ENCODE measurements around the gene MYOG. TPM values are rescaled to one million over a fixed set of nuclear protein-coding genes. Genes with fewer than 3 reads are reported as not detected.

MYOG gene
- polyA plus RNA-seq (2011; rRNA removed), result not detected in 2 replicates
- not detected in 2 replicates for polyA minus RNA-seq (2011; rRNA and poly(A)+ RNA removed)

GRCh38 chr1:203085528-203086406 is at the start of gene MYOG:
TSS of gene MYOG (minus strand) at chr1:203086012. CDS start at chr1:203085961, 51 bp downstream.
- peaks cover 55% of the 10 kb centered on the region for H3K27me3 ChIP-seq (ENCODE audit: control insufficient read depth, insufficient read depth, low read length)
- no peaks in the 10 kb centered on the region for H3K9me3 ChIP-seq (ENCODE audit: control insufficient read depth, insufficient read depth, low read length)
- no peak within 1 kb of the TSS for H3K27ac ChIP-seq (ENCODE audit: low read depth, low read length)
- no peak for TF ChIP-seq CTCF (IDR thresholded peaks at IDR 0.05; ENCODE audit: low read depth, low read length)
- ChIA-PET CTCF (interaction anchor here (0.8 to 1.0 kb wide), 2 partner anchors 130 to 181 kb away, joined by 3 read pairs; no protein-coding TSS in a partner anchor), POLR2A (no interaction called here)
- H3K4me3 ChIP-seq (ENCODE audit: low read depth, low read length), result no peak within 1 kb of the TSS
- DNase-seq (ENCODE audit: low read depth, low spot score), result no peak

- peaks cover 33% of the 10 kb centered on the region for H3K27me3 ChIP-seq (ENCODE audit: control insufficient read depth, insufficient read depth, low read length)
- H3K9me3 ChIP-seq (ENCODE audit: control insufficient read depth, insufficient read depth, low read length), result no peaks in the 10 kb centered on the region
- ChIA-PET POLR2A (no interaction called here), CTCF (interaction anchor here (1.4 to 5.6 kb wide), 2 partner anchors 13 to 16 kb away, joined by 3 to 24 read pairs; no protein-coding TSS in a partner anchor)
- no peak for DNase-seq (ENCODE audit: low read depth, low spot score)
- no peak overlapping the region for H3K4me3 ChIP-seq (ENCODE audit: low read depth, low read length)
- no peak overlapping the region for H3K27ac ChIP-seq (ENCODE audit: low read depth, low read length)
- no peak for TF ChIP-seq CTCF (IDR thresholded peaks at IDR 0.05; ENCODE audit: low read depth, low read length)
Observed at GRCh38 chr1:203133970-203134725, 48.3 kb upstream of the MYOG start.

- H3K27ac ChIP-seq (ENCODE audit: low read depth, low read length), result no peak overlapping the region
- DNase-seq (ENCODE audit: low read depth, low spot score), result no peak
- peaks cover 33% of the 10 kb centered on the region for H3K27me3 ChIP-seq (ENCODE audit: control insufficient read depth, insufficient read depth, low read length)
- CTCF ChIA-PET, result interaction anchor here (1.3 to 5.6 kb wide), 3 partner anchors 13 to 84 kb away, joined by 7 to 24 read pairs (median 9); no protein-coding TSS in a partner anchor
- no peak overlapping the region for H3K4me3 ChIP-seq (ENCODE audit: low read depth, low read length)
- no peak for TF ChIP-seq CTCF (IDR thresholded peaks at IDR 0.05; ENCODE audit: low read depth, low read length)
- POLR2A ChIA-PET, result no interaction called here
- no peaks in the 10 kb centered on the region; the same call in 1 of the 2 replicates for H3K9me3 ChIP-seq (ENCODE audit: control insufficient read depth, insufficient read depth, low read length)
Observed at GRCh38 chr1:203131548-203132200, 45.9 kb upstream of the MYOG start.

- no peaks in the 10 kb centered on the region; the same call in 1 of the 2 replicates for H3K9me3 ChIP-seq (ENCODE audit: control insufficient read depth, insufficient read depth, low read length)
- no peak for TF ChIP-seq CTCF (IDR thresholded peaks at IDR 0.05; ENCODE audit: low read depth, low read length)
- CTCF ChIA-PET, result interaction anchor here (0.8 to 1.2 kb wide), 2 partner anchors 137 to 138 kb away, joined by 3 to 5 read pairs; no protein-coding TSS in a partner anchor
- H3K27me3 ChIP-seq (ENCODE audit: control insufficient read depth, insufficient read depth, low read length), result peaks cover 34% of the 10 kb centered on the region
- POLR2A ChIA-PET, result no interaction called here
- no peak for DNase-seq (ENCODE audit: low read depth, low spot score)
- no peak overlapping the region for H3K27ac ChIP-seq (ENCODE audit: low read depth, low read length)
- H3K4me3 ChIP-seq (ENCODE audit: low read depth, low read length), result no peak overlapping the region
Observed at GRCh38 chr1:203130358-203130985, 44.7 kb upstream of the MYOG start.

Data from AG04450 (cell line).